Calu3 (cell line): ENCODE measurements around the gene SEZ6L. TPM values are rescaled to one million over a fixed set of nuclear protein-coding genes. Genes with fewer than 3 reads are reported as not detected.

ENCODE experiments used
- BruUV-seq: library from RNA; stranded (reverse); fragments of 400-500 nt; replicated peaks from 2 replicates; lab custom pipeline; 2021; lab: Mats Ljungman, UMichigan
- CTCF ChIA-PET: fragments of 300-600 bp; sonication (Branson Sonifier 250); formaldehyde crosslinking; loops from one replicate; lab custom pipeline; 2022; ENCODE audit warnings: antibody characterized with exemption; lab: Charles Lee
- DNase-seq: peaks from one replicate; pipeline ENCODE4 v3.0.0; 2022
- H3K27ac Mint-ChIP-seq: one replicate; pipeline ENCODE4 v1.8.0; 2022; ENCODE audit warnings: mixed read lengths; ENCODE audit not compliant: unreplicated experiment
- H3K27me3 Mint-ChIP-seq: one replicate; pipeline ENCODE4 v1.8.0; 2022; ENCODE audit warnings: mixed read lengths; ENCODE audit not compliant: unreplicated experiment
- H3K36me3 Mint-ChIP-seq: one replicate; pipeline ENCODE4 v1.8.0; 2022; ENCODE audit warnings: mild to moderate bottlenecking, moderate library complexity, mixed read lengths; ENCODE audit not compliant: insufficient read depth, unreplicated experiment
- H3K4me1 Mint-ChIP-seq: one replicate; pipeline ENCODE4 v1.8.0; 2022; ENCODE audit warnings: mild to moderate bottlenecking, low read depth, mixed read lengths; ENCODE audit not compliant: unreplicated experiment
- H3K4me3 Mint-ChIP-seq: one replicate; pipeline ENCODE4 v1.8.0; 2022; ENCODE audit warnings: mild to moderate bottlenecking, low read depth, moderate library complexity, mixed read lengths; ENCODE audit not compliant: unreplicated experiment
- H3K9me3 Mint-ChIP-seq: one replicate; pipeline ENCODE4 v1.8.0; 2022; ENCODE audit warnings: low read depth, mixed read lengths; ENCODE audit not compliant: unreplicated experiment
- CTCF ChIP-seq: fragments of 200-600 bp; IDR thresholded peaks from one replicate; pipeline ENCODE4 v1.8.0; 2022; ENCODE audit warnings: antibody characterized with exemption; ENCODE audit not compliant: unreplicated experiment
- intact Hi-C: fragments of 100-400 bp; cut with micrococcal nuclease; formaldehyde crosslinking; loops from one replicate; pipeline ENCODE4 v1.10.0; 2022; ENCODE audit not compliant: unreplicated experiment
- total RNA-seq: library from RNA; stranded (reverse); gene quantifications from 2 replicates; pipeline ENCODE4 v1.2.3, GENCODE V29; 2022

The SEZ6L gene
- total RNA-seq, 1 experiment from 2014 or later = not detected

GRCh38 chr22:26304730-26305129, 135.5 kb downstream of the SEZ6L start:
- Mint-ChIP-seq H3K9me3 (no peaks in the 10 kb centered on the region), H3K27me3 (peaks cover 88% of the 10 kb centered on the region), H3K27ac (no peak overlapping the region), H3K36me3 (no peaks in the 10 kb centered on the region), H3K4me1 (no peaks in the 10 kb centered on the region), H3K4me3 (no peak overlapping the region)
- BruUV-seq = no TSS peak
- CTCF ChIA-PET = no interaction called here
- no peak for DNase-seq
- intact Hi-C loops = no loop called here
- TF ChIP-seq CTCF = no peak

DNA sequence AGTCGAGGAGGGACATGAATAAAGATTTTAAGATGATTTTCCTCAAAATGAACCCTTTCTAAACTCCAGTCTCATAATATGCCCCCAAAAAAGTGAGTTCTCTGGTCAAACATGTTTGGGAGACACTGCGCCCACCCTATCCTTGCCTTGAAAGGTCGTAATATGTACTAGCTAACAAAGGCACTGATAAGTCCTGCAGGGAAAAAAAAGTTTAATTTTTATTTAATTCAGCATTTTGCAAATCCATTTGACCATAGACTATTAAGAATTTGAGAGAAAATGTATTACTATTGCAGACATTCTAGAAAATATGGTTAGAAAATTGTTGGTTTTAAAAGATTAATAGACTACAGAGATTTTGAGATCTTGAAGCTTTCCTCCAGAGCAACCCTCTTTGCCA, 139.2 kb downstream of the SEZ6L start:
- no peak overlapping the region for H3K27ac Mint-ChIP-seq
- peaks cover 99% of the 10 kb centered on the region for H3K27me3 Mint-ChIP-seq
- no peaks in the 10 kb centered on the region for H3K4me1 Mint-ChIP-seq
- no TSS peak for BruUV-seq
- H3K9me3 Mint-ChIP-seq = no peaks in the 10 kb centered on the region
- no peaks in the 10 kb centered on the region for H3K36me3 Mint-ChIP-seq
- no peak for DNase-seq
- intact Hi-C loops = no loop called here
- TF ChIP-seq CTCF = no peak
- H3K4me3 Mint-ChIP-seq = no peak overlapping the region
- CTCF ChIA-PET = no interaction called here

GRCh38 chr22:26310616-26311015, 141.4 kb downstream of the SEZ6L start:
- Mint-ChIP-seq H3K9me3 (no peaks in the 10 kb centered on the region), H3K27ac (no peak overlapping the region), H3K4me3 (no peak overlapping the region), H3K4me1 (no peaks in the 10 kb centered on the region), H3K27me3 (peaks cover 95% of the 10 kb centered on the region), H3K36me3 (no peaks in the 10 kb centered on the region)
- CTCF ChIA-PET = no interaction called here
- no TSS peak for BruUV-seq
- DNase-seq = no peak
- intact Hi-C loops = no loop called here
- TF ChIP-seq CTCF = no peak

- no TSS peak for BruUV-seq
- Mint-ChIP-seq H3K27ac (no peak overlapping the region), H3K27me3 (peaks cover 94% of the 10 kb centered on the region), H3K36me3 (no peaks in the 10 kb centered on the region), H3K9me3 (no peaks in the 10 kb centered on the region), H3K4me1 (no peaks in the 10 kb centered on the region), H3K4me3 (no peak overlapping the region)
- no peak for DNase-seq
- intact Hi-C loops = no loop called here
- CTCF ChIA-PET = interaction anchor here (0.6 to 0.9 kb wide), 4 partner anchors 10 to 1344 kb away, joined by 3 read pairs; no protein-coding TSS in a partner anchor
- no peak for TF ChIP-seq CTCF
Observed at GRCh38 chr22:26313291-26313690, 144.0 kb downstream of the SEZ6L start.
